GM12878 (cell line): ENCODE data around the gene HOMER2. TPM values are rescaled to one million over a fixed set of nuclear protein-coding genes. Genes with fewer than 3 reads are reported as not detected.

Experiments used
- BCL3 ChIP-seq: IDR thresholded peaks from 2 replicates; pipeline ENCODE4 v1.6.1; 2011; ENCODE audit warnings: borderline replicate concordance, low read depth, mild to moderate bottlenecking, moderate library complexity, low read length; ENCODE audit not compliant: insufficient read depth, poor library complexity, severe bottlenecking
- BMI1 ChIP-seq: fragments of 450-650 bp; IDR thresholded peaks from 2 replicates; pipeline ENCODE4 v1.6.1; 2016; ENCODE audit warnings: mild to moderate bottlenecking, moderate library complexity, borderline replicate concordance
- CHD4 ChIP-seq: fragments of 200-600 bp; sonication (generic); IDR thresholded peaks from 2 replicates; pipeline ENCODE4 v1.6.1; 2016; ENCODE audit warnings: mild to moderate bottlenecking
- E2F4 ChIP-seq: IDR thresholded peaks from 2 replicates; pipeline ENCODE4 v1.6.1; 2012; ENCODE audit warnings: low read depth, low read length, improper control_type of control experiment
- ELK1 ChIP-seq: IDR thresholded peaks from 2 replicates; pipeline ENCODE4 v1.6.1; 2012; ENCODE audit warnings: low read depth, low read length, improper control_type of control experiment
- FOXK2 ChIP-seq: fragments of 450-650 bp; IDR thresholded peaks from 2 replicates; pipeline ENCODE4 v1.6.1; 2017; ENCODE audit warnings: mild to moderate bottlenecking, moderate library complexity
- FOXM1 ChIP-seq: IDR thresholded peaks from 2 replicates; pipeline ENCODE4 v1.6.1; 2012; ENCODE audit warnings: low read depth, mild to moderate bottlenecking, inconsistent platforms, low read length, moderate library complexity
- GABPA ChIP-seq: IDR thresholded peaks from 2 replicates; pipeline ENCODE4 v1.6.1; 2014; ENCODE audit warnings: antibody characterized with exemption, low read depth, mild to moderate bottlenecking, inconsistent platforms
- JUND ChIP-seq: IDR thresholded peaks from 2 replicates; pipeline ENCODE4 v1.6.1; 2012; ENCODE audit warnings: low read depth, mild to moderate bottlenecking, low read length, improper control_type of control experiment, moderate library complexity
- KAT2A ChIP-seq: conservative IDR thresholded peaks from 2 replicates; pipeline ENCODE4 v1.6.1; 2011; ENCODE audit warnings: low read depth, low read length; ENCODE audit not compliant: control insufficient read depth
- MEF2A ChIP-seq: IDR thresholded peaks from 2 replicates; pipeline ENCODE4 v1.6.1; 2011; ENCODE audit warnings: low read depth, mild to moderate bottlenecking, low read length, moderate library complexity; ENCODE audit not compliant: insufficient read depth
- MLLT1 ChIP-seq: fragments of 450-650 bp; IDR thresholded peaks from 2 replicates; pipeline ENCODE4 v1.6.1; 2016; ENCODE audit warnings: mild to moderate bottlenecking
- MXI1 ChIP-seq: fragments of 150-350 bp; IDR thresholded peaks from 2 replicates; pipeline ENCODE4 v1.6.1; 2011; ENCODE audit warnings: low read depth, mild to moderate bottlenecking, inconsistent platforms, low read length, improper control_type of control experiment
- NFXL1 ChIP-seq: fragments of 450-650 bp; IDR thresholded peaks from 2 replicates; pipeline ENCODE4 v1.6.1; 2017; ENCODE audit warnings: antibody characterized with exemption, mild to moderate bottlenecking, borderline replicate concordance
- NR2C1 ChIP-seq: fragments of 450-650 bp; IDR thresholded peaks from 2 replicates; pipeline ENCODE4 v1.6.1; 2017; ENCODE audit warnings: antibody characterized with exemption, mild to moderate bottlenecking, moderate library complexity
- NR2C2 ChIP-seq: IDR thresholded peaks from 2 replicates; pipeline ENCODE4 v1.6.1; 2011; ENCODE audit warnings: borderline replicate concordance, low read depth; ENCODE audit not compliant: control insufficient read depth, insufficient read length
- NRF1 ChIP-seq: conservative IDR thresholded peaks from 2 replicates; pipeline ENCODE4 v1.6.1; 2011; ENCODE audit warnings: mild to moderate bottlenecking, low read depth, low read length, improper control_type of control experiment
- PBX3 ChIP-seq: IDR thresholded peaks from 2 replicates; pipeline ENCODE4 v1.6.1; 2011; ENCODE audit warnings: mild to moderate bottlenecking, low read depth, low read length, moderate library complexity; ENCODE audit not compliant: insufficient replicate concordance
- PML ChIP-seq: IDR thresholded peaks from 2 replicates; pipeline ENCODE4 v1.6.1; 2012; ENCODE audit warnings: low read length, inconsistent platforms
- POLR2A ChIP-seq: IDR thresholded peaks from 2 replicates; pipeline ENCODE4 v1.6.1; 2011; ENCODE audit warnings: low read depth, mild to moderate bottlenecking, low read length
- POU2F2 ChIP-seq: IDR thresholded peaks from 3 replicates; pipeline ENCODE4 v1.6.1; 2011; ENCODE audit warnings: low read depth, mild to moderate bottlenecking, low read length, borderline replicate concordance
- RELA ChIP-seq: fragments of 450-650 bp; IDR thresholded peaks from 2 replicates; pipeline ENCODE4 v1.8.0; 2014; ENCODE audit warnings: borderline replicate concordance; ENCODE audit not compliant: partially characterized antibody
- SIX5 ChIP-seq: IDR thresholded peaks from 2 replicates; pipeline ENCODE4 v1.6.1; 2011; ENCODE audit warnings: mild to moderate bottlenecking, low read depth, low read length, moderate library complexity; ENCODE audit not compliant: severe bottlenecking
- SMAD1 ChIP-seq: fragments of 450-650 bp; IDR thresholded peaks from 2 replicates; pipeline ENCODE4 v1.6.1; 2018; ENCODE audit warnings: mild to moderate bottlenecking, low read depth; ENCODE audit not compliant: partially characterized antibody
- SMC3 ChIP-seq: IDR thresholded peaks from 2 replicates; pipeline ENCODE4 v1.6.1; 2011; ENCODE audit warnings: low read length, improper control_type of control experiment, borderline replicate concordance
- SUZ12 ChIP-seq: fragments of 200-600 bp; sonication (generic); IDR thresholded peaks from one replicate; pipeline ENCODE4 v1.6.1; 2018; ENCODE audit warnings: antibody characterized with exemption, mild to moderate bottlenecking; ENCODE audit not compliant: unreplicated experiment
- TCF7 ChIP-seq: IDR thresholded peaks from 2 replicates; pipeline ENCODE4 v1.6.1; 2014; ENCODE audit warnings: antibody characterized with exemption, borderline replicate concordance
- polyA plus RNA-seq, 11 experiments: library from polyadenylated mRNA; depleted of rRNA in 4 of 11; unstranded in 6 of 11; stranded (reverse) in 5 of 11; fragments of >200 nt; fragmentation: Nextera tagmentation in 4 of 11; fragmentation: Illumina TruSeq in 1 of 11; extraction: Ambion mirVana in 4 of 11; extraction: Trizol in 1 of 11; gene quantifications; 1 replicate in 1 of 11; 2 replicates in 10 of 11; pipeline versions ENCODE4 v1.2.1 to v1.2.3, GENCODE V29; 2011 to 2016; ENCODE audit warnings: inconsistent platforms in 2 of 11, missing spikeins in 2 of 11, low read depth in 1 of 11
- total RNA-seq, 4 experiments: library from RNA; depleted of rRNA in 3 of 4; stranded (reverse); fragments of >200 nt in 3 of 4; fragmentation: Illumina TruSeq in 1 of 4; extraction: Trizol in 1 of 4; gene quantifications; 2 replicates each; pipeline versions ENCODE4 v1.2.1 to v1.2.3, GENCODE V29; 2013 to 2021

The HOMER2 gene
- total and polyA plus RNA-seq, 10 of the 15 experiments (the other 5 are each of a cell fraction or from before 2014, with no cell fraction given): 0.60 to 5.0 (median 1.8) TPM

- no peak for TF ChIP-seq TCF7
- no peak for TF ChIP-seq KAT2A
- TF ChIP-seq SMC3: no peak; the same call in 1 of the 2 replicates
- TF ChIP-seq NR2C2: no peak
- no peak for TF ChIP-seq JUND
- TF ChIP-seq CHD4: no peak
- TF ChIP-seq PML: no peak
- TF ChIP-seq SIX5: no peak
- TF ChIP-seq SUZ12: no peak
- peak; percentile 29 for TF ChIP-seq RELA
- TF ChIP-seq POLR2A: no peak
- no peak for TF ChIP-seq FOXK2
- peak; percentile 67; the same call in 1 of the 2 replicates for TF ChIP-seq FOXM1
- peak; percentile 96 for TF ChIP-seq MEF2A
- peak; percentile 67; the same call in 2 of the 3 replicates for TF ChIP-seq POU2F2
- TF ChIP-seq GABPA: no peak
- no peak for TF ChIP-seq NR2C1
- peak; percentile 21 for TF ChIP-seq BCL3
- no peak for TF ChIP-seq NRF1
- TF ChIP-seq E2F4: no peak
- no peak for TF ChIP-seq BMI1
- TF ChIP-seq MLLT1: 0 out of 2 replicates have a peak, but pooled peaks have one; percentile 40
- no peak for TF ChIP-seq ELK1
- TF ChIP-seq SMAD1: no peak
- TF ChIP-seq MXI1: no peak
- TF ChIP-seq NFXL1: no peak
- TF ChIP-seq PBX3: peak; percentile 54
Observed at GRCh38 chr15:82805994-82806406, 146.5 kb downstream of the HOMER2 start, which contains the start of gene FSD2 (continued).
